Measurements from ENCODE around the gene PRRT1.

DNA sequence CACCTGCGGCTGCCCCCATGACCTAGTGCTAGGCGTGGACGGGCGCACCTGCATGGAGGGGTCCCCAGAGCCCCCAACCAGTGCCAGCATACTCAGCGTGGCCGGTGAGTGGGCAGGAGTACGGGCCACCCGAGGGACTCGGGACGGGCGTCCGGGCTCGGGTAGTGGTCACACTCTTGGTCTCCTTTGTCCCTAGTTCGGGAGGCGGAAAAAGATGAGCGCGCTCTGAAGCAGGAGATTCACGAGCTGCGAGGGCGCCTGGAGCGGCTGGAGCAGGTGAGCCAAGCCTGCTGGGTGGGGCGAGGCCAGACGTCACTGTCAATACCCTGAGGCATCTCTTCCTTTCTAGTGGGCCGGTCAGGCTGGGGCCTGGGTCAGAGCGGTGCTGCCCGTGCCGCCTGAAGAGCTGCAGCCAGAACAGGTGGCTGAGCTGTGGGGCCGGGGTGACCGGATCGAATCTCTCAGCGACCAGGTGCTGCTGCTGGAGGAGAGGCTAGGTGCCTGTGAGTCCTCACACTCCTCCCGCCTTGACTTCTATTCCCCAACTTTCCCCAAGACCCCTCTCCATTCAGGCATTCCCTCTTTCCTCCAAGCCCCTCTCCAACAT is 15.5 kb upstream of the PRRT1 start:
- TF ChIP-seq POLR2A (IDR thresholded peaks at IDR 0.05; ENCODE audit: low read depth, low read length) (no peak), TAF1 (IDR thresholded peaks at IDR 0.05; ENCODE audit: borderline replicate concordance, low read depth, low read length) (no peak)

Measured in GM12892 (cell line).